Gastrocnemius medialis (tissue), 4 donors: Measurements from ENCODE around the gene VSIR. TPM values are rescaled to one million over a fixed set of nuclear protein-coding genes. Genes with fewer than 3 reads are reported as not detected.

Source experiments
- ATAC-seq, 2 donors: fragments of 150-250 bp; one replicate each; pipeline ENCODE4 v1.9.1; 2016
- DNase-seq, 2 donors: peaks; one replicate each; pipeline ENCODE4 v3.0.0-alpha.2; 2019
- H3K27ac ChIP-seq, 4 donors: fragments of 200-600 bp; sonication (generic); 1 replicate in 1 of 4; 2 replicates in 3 of 4; pipeline ENCODE4 v1.5.1; 2016 to 2018; ENCODE audit warnings: mild to moderate bottlenecking in 2 of 4, moderate library complexity in 1 of 4
- H3K27me3 ChIP-seq, 3 donors: fragments of 200-600 bp; sonication (generic) in 2 of 3; 1 replicate in 1 of 3; 2 replicates in 2 of 3; pipeline versions ENCODE4 v1.5.1 to v1.6.0; 2016 to 2019; ENCODE audit warnings: mild to moderate bottlenecking in 1 of 3, moderate library complexity in 1 of 3
- H3K36me3 ChIP-seq, 2 donors: fragments of 200-600 bp; sonication (generic) in 1 of 2; one replicate each; pipeline ENCODE4 v1.5.1; 2017 to 2018
- H3K4me1 ChIP-seq, 2 donors: fragments of 200-600 bp; sonication (generic) in 1 of 2; one replicate each; pipeline ENCODE4 v1.5.1; 2016 to 2017; ENCODE audit warnings: mild to moderate bottlenecking in 2 of 2
- H3K4me3 ChIP-seq, 4 donors: fragments of 200-600 bp; sonication (generic) in 3 of 4; 1 replicate in 1 of 4; 2 replicates in 3 of 4; pipeline ENCODE4 v1.5.1; 2016 to 2019; ENCODE audit warnings: mild to moderate bottlenecking in 2 of 4
- H3K9me3 ChIP-seq, 3 donors: fragments of 200-600 bp; sonication (generic) in 2 of 3; 1 replicate in 1 of 3; 2 replicates in 2 of 3; pipeline ENCODE4 v1.5.1; 2016 to 2019
- POLR2A ChIP-seq, 2 donors: fragments of 450-650 bp; IDR thresholded peaks; one replicate each; pipeline ENCODE4 v1.6.1; 2017; ENCODE audit warnings: antibody characterized with exemption in 2 of 2, mild to moderate bottlenecking in 2 of 2, moderate library complexity in 2 of 2
- in situ Hi-C, 4 donors: fragments of 200-750 bp; cut with MboI; loops; one replicate each; pipeline versions ENCODE4 v1.15.0 to v1.8.0; 2017; ENCODE audit warnings: low sequenced_read_pairs in 4 of 4
- intact Hi-C: fragments of 100-400 bp; cut with DNase I; formaldehyde crosslinking; loops from one replicate; pipeline ENCODE4 v1.15.1; 2023; ENCODE audit warnings: low total_unique reads
- total RNA-seq, 4 donors: library from RNA; depleted of rRNA; stranded (reverse); fragments of >200 nt; gene quantifications; one replicate each; pipeline versions ENCODE4 v1.1.0 to v1.2.3, GENCODE V29; 2016
- TF ChIP-seq, protein P1 (sequence below), 5 experiments: fragments of 450-650 bp in 3 of 5; fragments of 200-600 bp in 2 of 5; sonication (generic) in 2 of 5; IDR thresholded peaks in 4 of 5; conservative IDR thresholded peaks in 1 of 5; 1 replicate in 4 of 5; 2 replicates in 1 of 5; pipeline ENCODE4 v1.5.1; 2016 to 2019; ENCODE audit warnings: antibody characterized with exemption in 5 of 5, mild to moderate bottlenecking in 3 of 5, moderate library complexity in 3 of 5

Gene VSIR
- total RNA-seq, 4 donors from 2014 or later: 7.9 to 20.7 (median 16.9) TPM

DNA sequence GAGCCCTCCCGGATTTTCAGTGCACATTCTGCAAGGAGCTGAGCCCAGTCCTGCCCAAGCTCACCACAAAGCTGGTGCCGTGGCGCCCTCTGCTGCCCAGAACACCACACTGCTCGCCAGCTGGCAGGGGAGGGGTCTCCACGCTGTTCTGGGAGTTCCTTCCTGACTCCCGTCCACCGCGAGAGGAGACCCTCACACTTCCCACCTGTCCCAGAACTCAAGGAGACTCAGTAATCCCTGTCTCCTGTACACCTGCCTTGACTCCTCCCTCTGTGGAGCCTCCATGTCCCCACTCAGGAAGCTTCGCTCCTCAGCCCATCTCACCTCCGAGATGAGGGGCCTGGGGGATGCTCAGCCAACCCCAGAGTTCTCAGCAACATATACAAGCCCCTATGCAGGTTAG is 65.0 kb downstream of the VSIR start:
- no peaks in the 10 kb centered on the region for H3K27me3 ChIP-seq
- peaks cover 11 to 14% of the 10 kb centered on the region in 2 donors for H3K4me1 ChIP-seq
- no peak overlapping the region for H3K27ac ChIP-seq
- ATAC-seq (no peak), DNase-seq (no peak)
- in situ Hi-C loops: loop anchor here in 3 of 4 donors (10.0 kb wide), 2 partner anchors 324 to 394 kb away; partner anchors contain the start of gene SLC29A3 (in 2 of the 3)
- intact Hi-C loops: loop anchor here (5.0 kb wide), 2 partner anchors 104 to 311 kb away; partner anchors contain the start of gene CDH23
- H3K36me3 ChIP-seq: no peaks in the 10 kb centered on the region
- H3K9me3 ChIP-seq: no peaks in the 10 kb centered on the region
- H3K4me3 ChIP-seq: no peak overlapping the region
- no peak for TF ChIP-seq POLR2A (IDR thresholded peaks at IDR 0.05)
- TF ChIP-seq, protein P1, sequence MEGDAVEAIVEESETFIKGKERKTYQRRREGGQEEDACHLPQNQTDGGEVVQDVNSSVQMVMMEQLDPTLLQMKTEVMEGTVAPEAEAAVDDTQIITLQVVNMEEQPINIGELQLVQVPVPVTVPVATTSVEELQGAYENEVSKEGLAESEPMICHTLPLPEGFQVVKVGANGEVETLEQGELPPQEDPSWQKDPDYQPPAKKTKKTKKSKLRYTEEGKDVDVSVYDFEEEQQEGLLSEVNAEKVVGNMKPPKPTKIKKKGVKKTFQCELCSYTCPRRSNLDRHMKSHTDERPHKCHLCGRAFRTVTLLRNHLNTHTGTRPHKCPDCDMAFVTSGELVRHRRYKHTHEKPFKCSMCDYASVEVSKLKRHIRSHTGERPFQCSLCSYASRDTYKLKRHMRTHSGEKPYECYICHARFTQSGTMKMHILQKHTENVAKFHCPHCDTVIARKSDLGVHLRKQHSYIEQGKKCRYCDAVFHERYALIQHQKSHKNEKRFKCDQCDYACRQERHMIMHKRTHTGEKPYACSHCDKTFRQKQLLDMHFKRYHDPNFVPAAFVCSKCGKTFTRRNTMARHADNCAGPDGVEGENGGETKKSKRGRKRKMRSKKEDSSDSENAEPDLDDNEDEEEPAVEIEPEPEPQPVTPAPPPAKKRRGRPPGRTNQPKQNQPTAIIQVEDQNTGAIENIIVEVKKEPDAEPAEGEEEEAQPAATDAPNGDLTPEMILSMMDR (IDR thresholded peaks at IDR 0.05 in 4 of 5, conservative IDR thresholded peaks at IDR 0.05 in 1 of 5): peak; percentile 71 to 84 (median 75)

DNA sequence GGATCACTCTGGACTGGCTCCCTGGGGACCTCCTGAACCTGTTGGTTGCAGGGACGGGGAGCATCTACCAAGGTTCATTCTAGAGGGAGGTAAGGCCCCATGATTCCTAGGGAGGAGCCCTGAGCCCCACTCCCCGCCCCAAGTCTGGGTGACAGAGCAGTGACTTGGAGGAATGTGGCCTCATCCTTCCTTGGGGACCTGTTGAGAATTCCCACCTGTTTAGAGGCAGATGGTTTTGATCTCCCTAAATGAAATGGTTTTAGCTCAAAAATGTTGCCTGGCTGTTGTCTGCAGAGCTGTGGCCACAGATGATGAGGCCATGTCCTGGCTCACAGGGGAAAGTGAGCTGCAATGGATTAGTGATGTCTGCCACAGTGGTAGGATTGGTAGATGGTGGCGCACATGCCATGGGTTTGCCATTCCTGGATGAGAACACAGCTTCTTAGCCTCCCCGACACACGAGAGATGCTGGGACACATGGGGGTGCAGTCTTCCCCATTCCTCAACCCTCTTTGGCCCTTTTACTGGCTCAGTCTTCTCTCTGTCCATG is 66.0 kb downstream of the VSIR start:
- Histone ChIP-seq H3K4me3 (no peak overlapping the region), H3K27me3 (no peaks in the 10 kb centered on the region), H3K4me1 (peaks cover 5 to 7% of the 10 kb centered on the region in 2 donors), H3K9me3 (no peaks in the 10 kb centered on the region), H3K27ac (no peak overlapping the region), H3K36me3 (no peaks in the 10 kb centered on the region)
- TF ChIP-seq, protein P1 (IDR thresholded peaks at IDR 0.05 in 4 of 5, conservative IDR thresholded peaks at IDR 0.05 in 1 of 5): no peak
- DNase-seq (no peak), ATAC-seq (no peak)
- in situ Hi-C loops: loop anchor here in 3 of 4 donors (10.0 kb wide), 2 partner anchors 323 to 393 kb away; partner anchors contain the start of gene SLC29A3 (in 2 of the 3)
- intact Hi-C loops: loop anchor here (5.0 kb wide), 2 partner anchors 105 to 310 kb away; partner anchors contain the start of gene CDH23

DNA sequence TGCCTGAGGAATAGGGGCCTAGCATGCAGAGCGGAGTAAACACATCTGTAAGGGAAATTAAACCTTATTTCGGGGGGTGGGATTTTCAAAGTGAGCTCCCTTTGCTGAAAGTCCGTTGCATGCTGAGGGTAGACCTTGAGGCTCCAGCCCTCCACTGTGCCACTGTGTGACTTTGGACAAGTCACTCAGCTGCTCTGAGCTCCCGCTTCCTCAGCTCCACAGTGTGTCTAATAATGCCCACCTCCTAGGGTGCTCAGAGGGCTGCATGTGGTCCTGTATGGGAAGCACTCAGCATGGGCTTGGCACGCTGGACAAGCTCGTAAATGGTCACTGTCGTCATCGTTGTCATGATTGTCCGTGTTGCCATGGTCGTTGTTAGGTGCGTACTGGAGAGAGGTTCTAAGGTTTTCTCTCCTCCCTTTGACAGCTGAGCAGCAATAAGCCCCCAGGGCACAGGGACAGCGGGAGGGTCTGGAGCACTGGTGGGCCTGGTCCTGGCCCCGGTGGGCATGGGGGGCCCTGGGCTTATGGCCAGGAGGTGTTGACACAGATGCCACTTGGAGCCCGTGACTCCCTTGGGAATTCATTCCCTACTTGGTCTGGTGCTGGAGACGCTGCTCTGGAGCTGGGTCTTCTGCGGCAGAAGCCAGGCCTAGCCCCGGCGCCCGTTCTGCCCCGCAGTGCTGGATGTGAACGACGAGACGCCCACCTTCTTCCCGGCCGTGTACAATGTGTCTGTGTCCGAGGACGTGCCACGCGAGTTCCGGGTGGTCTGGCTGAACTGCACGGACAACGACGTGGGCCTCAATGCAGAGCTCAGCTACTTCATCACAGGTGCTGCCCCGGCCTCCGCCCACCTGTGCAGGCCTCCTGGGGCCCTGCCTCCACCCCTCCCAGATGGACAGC is 66.9 kb downstream of the VSIR start:
- no peaks in the 10 kb centered on the region for H3K9me3 ChIP-seq
- no peak overlapping the region for H3K27ac ChIP-seq
- H3K27me3 ChIP-seq: no peaks in the 10 kb centered on the region
- intact Hi-C loops: loop anchor here (5.0 kb wide), 2 partner anchors 106 to 309 kb away; partner anchors contain the start of gene CDH23
- no peak for ATAC-seq
- DNase-seq: no peak
- TF ChIP-seq POLR2A (IDR thresholded peaks at IDR 0.05): no peak
- TF ChIP-seq, protein P1 (IDR thresholded peaks at IDR 0.05 in 4 of 5, conservative IDR thresholded peaks at IDR 0.05 in 1 of 5): no peak
- in situ Hi-C loops: loop anchor here in 3 of 4 donors (10.0 kb wide), 2 partner anchors 322 to 392 kb away; partner anchors contain the start of gene SLC29A3 (in 2 of the 3)
- peaks cover 5 to 7% of the 10 kb centered on the region in 2 donors for H3K4me1 ChIP-seq
- no peaks in the 10 kb centered on the region for H3K36me3 ChIP-seq
- H3K4me3 ChIP-seq: no peak overlapping the region

DNA sequence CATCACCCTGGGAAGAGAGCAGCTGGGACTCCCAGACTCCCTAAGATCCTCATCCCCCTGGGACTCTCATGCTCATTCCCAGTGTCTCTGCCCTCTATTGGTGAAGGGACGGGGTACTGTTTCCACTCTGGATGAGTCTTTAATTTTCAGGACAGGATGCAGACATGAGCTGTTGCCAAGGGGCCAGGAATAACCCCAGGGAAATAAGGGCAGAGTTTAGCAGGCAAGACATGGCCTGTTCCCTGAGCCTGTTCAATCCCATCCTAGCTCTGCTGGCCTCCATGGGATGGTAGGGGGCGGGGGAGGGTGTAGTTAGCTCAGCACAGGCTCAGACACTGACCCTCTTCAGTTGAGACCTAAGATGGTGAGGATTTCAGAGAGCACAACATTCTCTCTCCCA is 67.7 kb downstream of the VSIR start:
- DNase-seq: no peak
- TF ChIP-seq POLR2A (IDR thresholded peaks at IDR 0.05): no peak
- TF ChIP-seq, protein P1 (IDR thresholded peaks at IDR 0.05 in 4 of 5, conservative IDR thresholded peaks at IDR 0.05 in 1 of 5): no peak
- in situ Hi-C loops: loop anchor here in 3 of 4 donors (10.0 kb wide), 2 partner anchors 321 to 391 kb away; partner anchors contain the start of gene SLC29A3 (in 2 of the 3)

More for the DNA sequence above, 67.7 kb downstream of the VSIR start:
- Histone ChIP-seq H3K4me1 (peaks cover 5 to 16% of the 10 kb centered on the region in 2 donors), H3K4me3 (no peak overlapping the region), H3K9me3 (no peaks in the 10 kb centered on the region), H3K27me3 (no peaks in the 10 kb centered on the region), H3K36me3 (no peaks in the 10 kb centered on the region), H3K27ac (no peak overlapping the region)
- intact Hi-C loops: loop anchor here (5.0 kb wide), 2 partner anchors 107 to 308 kb away; partner anchors contain the start of gene CDH23
- ATAC-seq: no peak
